Lower leg skin (tissue), 3 donors: ENCODE measurements around the gene TAF10.

ENCODE experiments used
- POLR2A ChIP-seq, 2 donors: fragments of 450-650 bp; IDR thresholded peaks; one replicate each; pipeline ENCODE4 v1.6.1; 2016 to 2017; ENCODE audit warnings: antibody characterized with exemption in 2 of 2, mild to moderate bottlenecking in 1 of 2, moderate library complexity in 1 of 2
- TF ChIP-seq, protein P1 (sequence below), 3 donors: fragments of 450-650 bp; IDR thresholded peaks; one replicate each; pipeline ENCODE4 v1.5.1; 2016; ENCODE audit warnings: antibody characterized with exemption in 3 of 3, mild to moderate bottlenecking in 3 of 3, moderate library complexity in 2 of 3

DNA sequence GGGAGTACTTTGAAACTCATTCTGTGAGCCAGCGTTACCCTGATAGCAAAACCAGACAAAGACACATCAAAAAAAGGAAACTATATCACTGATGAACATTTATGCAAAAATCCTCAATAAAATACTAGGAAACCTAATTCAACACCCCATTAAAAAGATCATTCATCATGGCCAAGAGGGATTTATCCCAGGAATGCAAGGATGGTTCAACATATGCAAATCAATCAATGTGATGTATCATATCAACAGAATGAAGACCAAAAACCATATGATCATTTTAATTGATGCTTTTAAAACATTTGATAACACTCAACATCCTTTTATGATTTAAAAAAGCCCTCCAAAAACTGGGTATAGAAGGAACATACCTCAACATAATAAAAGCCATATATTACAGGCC is 28.4 kb downstream of the TAF10 start:
- TF ChIP-seq, protein P1, sequence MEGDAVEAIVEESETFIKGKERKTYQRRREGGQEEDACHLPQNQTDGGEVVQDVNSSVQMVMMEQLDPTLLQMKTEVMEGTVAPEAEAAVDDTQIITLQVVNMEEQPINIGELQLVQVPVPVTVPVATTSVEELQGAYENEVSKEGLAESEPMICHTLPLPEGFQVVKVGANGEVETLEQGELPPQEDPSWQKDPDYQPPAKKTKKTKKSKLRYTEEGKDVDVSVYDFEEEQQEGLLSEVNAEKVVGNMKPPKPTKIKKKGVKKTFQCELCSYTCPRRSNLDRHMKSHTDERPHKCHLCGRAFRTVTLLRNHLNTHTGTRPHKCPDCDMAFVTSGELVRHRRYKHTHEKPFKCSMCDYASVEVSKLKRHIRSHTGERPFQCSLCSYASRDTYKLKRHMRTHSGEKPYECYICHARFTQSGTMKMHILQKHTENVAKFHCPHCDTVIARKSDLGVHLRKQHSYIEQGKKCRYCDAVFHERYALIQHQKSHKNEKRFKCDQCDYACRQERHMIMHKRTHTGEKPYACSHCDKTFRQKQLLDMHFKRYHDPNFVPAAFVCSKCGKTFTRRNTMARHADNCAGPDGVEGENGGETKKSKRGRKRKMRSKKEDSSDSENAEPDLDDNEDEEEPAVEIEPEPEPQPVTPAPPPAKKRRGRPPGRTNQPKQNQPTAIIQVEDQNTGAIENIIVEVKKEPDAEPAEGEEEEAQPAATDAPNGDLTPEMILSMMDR (IDR thresholded peaks at IDR 0.05): no peak
- TF ChIP-seq POLR2A (IDR thresholded peaks at IDR 0.05): no peak
